HG03432 (cell line): ENCODE measurements around the gene ARHGEF9.

ENCODE experiments used
- ATAC-seq: cut with Tn5 transposase; IDR thresholded peaks from one replicate; pipeline ENCODE4 v1.9.1; 2021; ENCODE audit warnings: mild to moderate bottlenecking, moderate library complexity; ENCODE audit not compliant: unreplicated experiment

The ARHGEF9 gene

GRCh38 chrX:63747331-63747730, 37.7 kb downstream of the ARHGEF9 start:
- no peak for ATAC-seq

DNA sequence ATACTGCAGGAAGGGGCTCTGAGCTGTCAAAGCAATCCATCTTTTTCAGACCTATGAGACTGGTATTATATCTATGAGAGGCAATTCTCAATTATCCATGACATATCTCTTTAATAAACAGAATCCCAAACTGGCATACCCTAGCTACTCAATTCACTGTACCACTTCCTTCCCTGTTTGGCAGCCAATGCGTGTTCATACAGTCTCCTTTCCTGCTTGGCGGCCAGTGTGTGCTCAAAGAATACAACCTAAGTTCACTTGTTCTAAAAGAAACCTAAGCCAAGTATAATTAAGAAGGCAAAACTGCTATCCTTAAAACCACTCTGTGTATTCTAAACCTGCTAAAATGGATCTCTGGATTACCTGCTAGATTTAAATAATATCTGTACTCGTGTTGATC, 38.3 kb downstream of the ARHGEF9 start:
- ATAC-seq = peak; percentile 23

GRCh38 chrX:63746278-63746677, 38.7 kb downstream of the ARHGEF9 start:
- ATAC-seq = peak; percentile 88

DNA sequence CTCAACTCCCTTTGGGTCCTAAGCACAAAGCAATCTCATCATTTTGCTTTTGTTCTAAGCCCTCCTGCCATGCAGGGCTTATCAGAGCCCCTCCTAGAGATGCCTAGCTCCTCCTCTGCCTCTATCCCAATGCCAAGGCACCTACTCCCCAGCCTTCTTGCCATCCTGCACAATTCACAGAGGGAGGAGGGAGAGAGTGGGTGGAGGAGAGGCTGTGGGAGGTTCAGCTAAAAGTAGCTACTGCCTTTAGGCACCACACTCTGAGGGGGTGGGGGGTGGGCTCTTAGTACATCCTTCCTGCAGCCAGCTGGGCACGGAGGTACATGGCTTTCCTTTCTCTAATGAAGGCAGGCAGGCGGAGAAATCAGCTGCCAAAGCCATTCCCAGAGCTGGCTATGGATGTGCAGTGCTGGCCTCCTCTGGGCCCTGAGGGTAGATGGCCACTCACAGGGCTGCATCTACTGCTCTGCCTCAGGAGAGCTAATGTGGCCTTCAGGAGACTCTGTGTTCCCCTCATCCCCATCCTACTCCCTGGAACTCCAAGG, 40.1 kb downstream of the ARHGEF9 start:
- no peak for ATAC-seq

DNA sequence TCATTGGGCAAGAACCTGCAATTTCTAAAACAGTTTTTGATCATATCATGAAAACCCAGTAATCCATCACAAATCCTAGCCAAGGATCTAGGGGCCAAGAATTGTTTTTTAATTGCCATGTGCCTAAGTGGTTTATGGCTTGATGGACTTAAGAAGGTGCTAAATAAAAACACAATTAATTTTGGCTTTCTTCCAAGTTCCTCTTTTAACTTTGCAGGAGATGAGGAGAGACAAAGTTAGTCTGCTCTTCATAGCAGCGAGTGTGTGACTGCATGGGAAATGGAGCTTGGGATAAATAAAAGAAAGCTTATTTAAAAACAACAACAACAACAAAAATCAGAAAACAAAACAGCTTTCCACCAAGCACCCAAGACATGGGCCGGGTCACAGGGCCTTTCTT, 41.4 kb downstream of the ARHGEF9 start:
- ATAC-seq = no peak

- ATAC-seq = peak; percentile 82
Measured at GRCh38 chrX:63740382-63740781, 44.6 kb downstream of the ARHGEF9 start.

- ATAC-seq = no peak
Measured at GRCh38 chrX:63739885-63740284, 45.1 kb downstream of the ARHGEF9 start.

GRCh38 chrX:63738696-63739095, 46.3 kb downstream of the ARHGEF9 start:
- peak; percentile 56 for ATAC-seq

- no peak for ATAC-seq
Measured at GRCh38 chrX:63737131-63737921, 47.7 kb downstream of the ARHGEF9 start.

DNA sequence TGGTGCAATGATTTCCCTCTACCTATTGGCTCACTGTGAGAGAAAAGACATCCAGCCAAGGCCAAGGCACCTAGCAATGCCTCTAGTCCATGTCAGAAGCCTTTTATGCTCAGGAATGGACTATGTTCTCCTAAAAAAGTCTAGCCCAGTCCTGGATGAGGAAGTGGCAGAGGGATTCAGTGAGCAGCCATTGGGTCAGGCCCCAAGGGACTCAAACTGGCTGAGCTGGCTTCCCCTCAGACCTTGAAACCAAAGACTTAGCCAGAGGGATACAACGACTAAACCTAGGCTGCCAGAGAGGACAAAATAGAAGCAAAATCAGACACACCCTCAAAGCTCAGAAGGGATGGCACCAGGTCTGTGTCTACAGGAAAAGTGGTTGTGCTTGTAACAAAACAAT, 49.1 kb downstream of the ARHGEF9 start:
- no peak for ATAC-seq

DNA sequence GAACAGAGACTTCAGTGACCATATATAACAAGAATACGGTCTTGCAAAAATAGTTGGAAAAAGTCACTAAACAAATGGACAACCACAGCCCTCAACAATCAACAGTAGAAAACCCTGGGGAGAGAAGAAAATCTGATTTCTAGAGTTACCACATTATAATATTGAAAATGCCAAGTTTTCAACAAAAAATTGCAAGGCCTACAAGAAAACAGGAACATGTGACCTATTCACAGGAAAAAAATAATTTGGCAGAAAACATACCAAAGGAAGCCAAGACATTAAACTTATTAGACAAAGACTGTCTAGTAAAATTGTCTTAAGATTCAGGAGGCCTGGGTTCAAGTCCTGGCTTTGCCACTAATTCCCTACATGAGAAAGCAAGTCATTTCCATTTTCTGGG, 64.7 kb downstream of the ARHGEF9 start:
- ATAC-seq = no peak

DNA sequence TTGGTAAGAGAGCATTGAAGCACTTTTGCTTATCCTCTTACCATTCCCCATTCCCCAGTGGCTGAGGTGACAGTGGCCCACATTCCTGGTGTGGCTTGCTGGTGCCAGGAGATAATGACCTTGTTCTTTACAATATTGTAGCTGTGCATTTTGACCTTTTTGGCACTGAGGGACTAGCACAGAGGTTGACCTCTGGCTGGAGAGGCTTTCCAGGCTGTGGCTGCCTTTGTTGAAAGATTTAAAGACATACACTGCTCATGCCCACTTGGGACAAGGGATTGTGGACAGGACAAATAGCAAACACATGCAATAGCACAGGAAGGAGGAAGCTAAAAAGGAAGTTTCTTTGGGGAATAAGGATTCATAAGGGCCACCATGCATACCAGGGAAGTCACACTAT, 65.4 kb downstream of the ARHGEF9 start:
- ATAC-seq = no peak

GRCh38 chrX:63718010-63718694, 66.9 kb downstream of the ARHGEF9 start:
- ATAC-seq = peak; percentile 95

DNA sequence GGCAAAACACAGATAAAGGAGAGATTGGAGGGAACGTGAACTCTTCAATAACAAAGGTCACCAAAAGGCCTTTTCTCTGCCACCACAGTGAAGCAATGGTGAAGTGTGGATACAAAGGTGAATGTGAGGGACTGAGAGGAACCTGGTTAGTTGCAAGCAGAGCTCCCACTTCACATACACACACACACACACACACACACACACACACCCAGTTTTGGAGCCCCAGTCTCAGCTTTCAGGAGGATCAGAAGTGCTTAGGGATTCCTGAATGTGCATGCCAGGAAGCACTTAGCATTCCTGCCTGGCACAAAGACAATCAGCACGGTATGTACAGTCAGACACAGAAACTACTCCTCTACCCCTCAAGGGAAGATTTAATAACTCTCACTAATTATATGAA, 71.5 kb downstream of the ARHGEF9 start:
- ATAC-seq = no peak

DNA sequence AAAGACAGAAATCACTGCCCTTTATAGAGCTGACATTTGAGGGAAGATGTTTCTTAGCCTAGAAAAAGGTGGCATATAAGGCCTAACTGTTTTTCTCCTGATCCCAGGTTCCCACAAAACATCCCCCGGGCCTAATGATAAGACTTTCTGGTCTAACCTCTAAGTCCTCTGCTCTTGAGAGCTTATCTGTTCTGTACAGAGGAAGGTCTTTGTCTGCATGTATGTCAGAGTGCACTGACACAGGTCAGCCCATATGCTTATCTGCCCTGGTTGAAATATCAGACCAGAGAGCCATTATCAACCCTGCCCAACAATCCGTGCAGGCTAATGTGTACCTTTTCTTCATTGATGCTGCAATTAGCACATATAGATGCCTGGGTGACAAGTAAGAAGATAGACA, 76.2 kb downstream of the ARHGEF9 start:
- no peak for ATAC-seq

GRCh38 chrX:63702556-63702955, 82.5 kb downstream of the ARHGEF9 start:
- no peak for ATAC-seq

- ATAC-seq = peak; percentile 82
Measured at GRCh38 chrX:63686878-63687714, 97.9 kb downstream of the ARHGEF9 start.

DNA sequence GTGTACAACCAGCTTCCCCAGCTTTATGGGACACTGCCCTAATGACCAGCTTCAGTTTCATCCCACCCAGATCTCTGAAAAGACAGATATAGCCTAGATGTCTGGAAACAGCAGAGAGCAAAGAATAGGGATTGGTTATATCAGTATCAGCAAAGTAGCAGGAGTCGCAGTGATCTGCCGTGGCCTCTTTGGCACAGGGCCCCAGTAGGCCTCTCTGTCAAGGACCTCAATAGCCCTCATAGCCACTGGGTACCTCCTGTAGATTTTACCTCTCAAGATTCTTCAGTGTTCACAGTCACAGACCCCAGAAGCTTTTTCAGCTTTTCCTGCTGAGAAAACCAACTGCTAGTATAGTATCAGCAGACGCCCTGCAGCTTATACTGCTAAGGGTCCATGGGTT, 104.6 kb downstream of the ARHGEF9 start:
- no peak for ATAC-seq

DNA sequence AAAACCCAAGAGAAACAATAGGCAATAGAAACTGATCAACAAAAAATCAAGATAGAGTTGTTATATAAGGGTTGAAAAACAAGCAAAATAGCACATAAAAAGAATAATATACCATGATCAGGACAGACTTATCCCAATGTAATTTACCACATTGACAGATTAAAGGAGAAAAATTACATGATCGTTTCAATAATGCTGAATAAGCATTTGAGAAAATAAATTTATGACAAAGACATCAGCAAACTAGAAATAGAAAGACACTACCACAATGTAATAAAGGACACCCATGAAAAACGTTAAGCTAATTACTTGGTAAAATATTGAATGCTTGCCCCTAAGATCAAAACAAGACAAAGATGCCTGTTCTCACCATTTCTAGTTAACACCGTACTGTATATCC, 105.6 kb downstream of the ARHGEF9 start:
- ATAC-seq = no peak

- no peak for ATAC-seq
Measured at GRCh38 chrX:63675716-63676115, 109.3 kb downstream of the ARHGEF9 start.

GRCh38 chrX:63673896-63674295, 111.1 kb downstream of the ARHGEF9 start:
- ATAC-seq = no peak
